ENCODE results near the gene MSX1. TPM values are rescaled to one million over a fixed set of nuclear protein-coding genes. Genes with fewer than 3 reads are reported as not detected.

Gene MSX1
- 1.8 and 2.2 TPM in 2 replicates for total RNA-seq

GRCh38 chr4:4859325-4859798 is at the start of gene MSX1:
Gene MSX1, plus strand, starts transcription at chr4:4859665. Its CDS starts 235 bp downstream, at chr4:4859900.

Other genes with a start within 250 kb of the MSX1 start
- 8.6 and 119 TPM in 2 replicates for gene CYTL1, start 159.8 kb downstream of the MSX1 start, total RNA-seq
- 10.8 and 13.1 TPM in 2 replicates for gene STK32B, start 191.8 kb downstream of the MSX1 start, total RNA-seq